IMR-90 (cell line): ENCODE results near the gene METAP2. TPM values are rescaled to one million over a fixed set of nuclear protein-coding genes. Genes with fewer than 3 reads are reported as not detected.
A peak's percentile ranks its signal among the peaks of the same experiment; 100 is the strongest.

Source experiments
- ATAC-seq: fragments of 200-7000 bp; cut with Tn5 transposase; 2 replicates; pipeline ENCODE4 v1.9.1; 2020; ENCODE audit warnings: low read depth, mild to moderate bottlenecking, moderate library complexity
- BruUV-seq: library from RNA; stranded (reverse); fragments of 400-500 nt; replicated peaks from 2 replicates; lab custom pipeline; 2021; lab: Mats Ljungman, UMichigan
- CTCF ChIA-PET: fragments of 300-600 bp; formaldehyde crosslinking; extraction: SDS; loops from one replicate; lab custom pipeline; 2021; ENCODE audit warnings: antibody characterized with exemption; lab: Yijun Ruan, JAX
- POLR2A ChIA-PET: fragments of 300-600 bp; sonication (Branson Sonifier 250); formaldehyde crosslinking; loops from one replicate; lab custom pipeline; 2022; ENCODE audit warnings: antibody characterized with exemption; ENCODE audit not compliant: unreplicated experiment; lab: Charles Lee
- DNase-seq: peaks from one replicate; pipeline ENCODE4 v3.0.0; 2013
- H2AFZ ChIP-seq: replicated peaks from 2 replicates; pipeline ENCODE3; 2013; ENCODE audit warnings: low read length, mild to moderate bottlenecking; ENCODE audit not compliant: poor library complexity
- H2AK5ac ChIP-seq: 2 replicates; pipeline ENCODE4 v1.6.1; 2013; ENCODE audit warnings: low read depth, low read length, inconsistent platforms
- H2AK9ac ChIP-seq: replicated peaks from 2 replicates; pipeline ENCODE3; 2013; ENCODE audit warnings: mild to moderate bottlenecking, low read depth, low read length, moderate library complexity; ENCODE audit not compliant: poor library complexity
- H2BK120ac ChIP-seq: 2 replicates; pipeline ENCODE4 v1.6.1; 2013; ENCODE audit warnings: low read depth, low read length, inconsistent platforms
- H2BK15ac ChIP-seq: 3 replicates; pipeline ENCODE4 v1.6.1; 2013; ENCODE audit warnings: low read depth, low read length, inconsistent platforms
- H2BK20ac ChIP-seq: 2 replicates; pipeline ENCODE4 v1.6.1; 2013; ENCODE audit warnings: low read depth, mild to moderate bottlenecking, inconsistent platforms, low read length, moderate library complexity
- H2BK5ac ChIP-seq: 2 replicates; pipeline ENCODE4 v1.6.1; 2013; ENCODE audit warnings: mild to moderate bottlenecking, low read depth, low read length, inconsistent platforms; ENCODE audit not compliant: poor library complexity, severe bottlenecking
- H3K14ac ChIP-seq: replicated peaks from 2 replicates; pipeline ENCODE4 v1.6.1; 2013; ENCODE audit warnings: low read depth, low read length, inconsistent platforms
- H3K18ac ChIP-seq: 2 replicates; pipeline ENCODE4 v1.6.1; 2013; ENCODE audit warnings: low read depth, low read length, control low read depth
- H3K23ac ChIP-seq: 2 replicates; pipeline ENCODE4 v1.6.1; 2013; ENCODE audit warnings: low read depth, low read length, inconsistent platforms
- H3K27ac ChIP-seq: 2 replicates; pipeline ENCODE4 v1.5.1; 2013; ENCODE audit warnings: mild to moderate bottlenecking, control low read depth, low read length; ENCODE audit not compliant: insufficient read depth
- H3K27me3 ChIP-seq: 2 replicates; pipeline ENCODE4 v1.6.1; 2013; ENCODE audit warnings: low read length; ENCODE audit not compliant: control insufficient read depth, insufficient read depth
- H3K36me3 ChIP-seq: 2 replicates; pipeline ENCODE4 v1.6.1; 2013; ENCODE audit warnings: low read length, mixed read lengths; ENCODE audit not compliant: control insufficient read depth, insufficient read depth
- H3K4ac ChIP-seq: 2 replicates; pipeline ENCODE4 v1.6.1; 2013; ENCODE audit warnings: low read depth, low read length, inconsistent platforms
- H3K4me1 ChIP-seq: 2 replicates; pipeline ENCODE4 v1.6.1; 2013; ENCODE audit warnings: low read length, mixed read lengths; ENCODE audit not compliant: control insufficient read depth, insufficient read depth
- H3K4me2 ChIP-seq: 2 replicates; pipeline ENCODE4 v1.6.1; 2013; ENCODE audit warnings: low read depth, mild to moderate bottlenecking, control low read depth, low read length, moderate library complexity
- H3K4me3 ChIP-seq: 2 replicates; pipeline ENCODE4 v1.5.1; 2013; ENCODE audit warnings: low read depth, mild to moderate bottlenecking, control low read depth, low read length, moderate library complexity; ENCODE audit not compliant: insufficient read depth
- H3K56ac ChIP-seq: 2 replicates; pipeline ENCODE4 v1.6.1; 2013; ENCODE audit warnings: low read length, inconsistent platforms; ENCODE audit not compliant: insufficient read depth; ENCODE audit errors: extremely low read depth
- H3K79me1 ChIP-seq, 2 experiments: 2 replicates each; pipeline ENCODE4 v1.6.1; 2013; ENCODE audit warnings: low read length in 2 of 2, inconsistent platforms in 1 of 2, low read depth in 1 of 2
- H3K9ac ChIP-seq: 2 replicates; pipeline ENCODE4 v1.6.1; 2013; ENCODE audit warnings: low read depth, low read length, control low read depth
- H3K9me1 ChIP-seq: 2 replicates; pipeline ENCODE4 v1.6.1; 2013; ENCODE audit warnings: low read length, inconsistent platforms; ENCODE audit not compliant: insufficient read depth
- H3K9me3 ChIP-seq: 2 replicates; pipeline ENCODE4 v1.6.1; 2013; ENCODE audit warnings: low read length; ENCODE audit not compliant: control insufficient read depth, insufficient read depth
- H4K20me1 ChIP-seq: 2 replicates; pipeline ENCODE4 v1.6.1; 2013; ENCODE audit warnings: low read length, inconsistent platforms; ENCODE audit not compliant: insufficient read depth
- H4K5ac ChIP-seq: 2 replicates; pipeline ENCODE4 v1.6.1; 2013; ENCODE audit warnings: mild to moderate bottlenecking, low read depth, low read length, control low read depth
- H4K8ac ChIP-seq, 2 experiments: 2 replicates each; pipeline ENCODE4 v1.6.1; 2013; ENCODE audit warnings: low read depth in 2 of 2, low read length in 2 of 2, control low read depth in 1 of 2, inconsistent platforms in 1 of 2
- H4K91ac ChIP-seq: 2 replicates; pipeline ENCODE4 v1.6.1; 2013; ENCODE audit warnings: low read depth, low read length, inconsistent platforms; ENCODE audit not compliant: insufficient read depth
- BHLHE40 ChIP-seq: fragments of 150-350 bp; IDR thresholded peaks from 2 replicates; pipeline ENCODE4 v1.6.1; 2016; ENCODE audit warnings: mild to moderate bottlenecking, low read depth, low read length
- CHD1 ChIP-seq: IDR thresholded peaks from 2 replicates; pipeline ENCODE4 v1.6.1; 2012; ENCODE audit warnings: low read depth, low read length, improper control_type of control experiment
- CTCF ChIP-seq: conservative IDR thresholded peaks from 2 replicates; pipeline ENCODE4 v1.5.1; 2012; ENCODE audit warnings: mild to moderate bottlenecking, low read depth, low read length, improper control_type of control experiment
- FOS ChIP-seq: fragments of 150-350 bp; IDR thresholded peaks from 2 replicates; pipeline ENCODE4 v1.6.1; 2016; ENCODE audit warnings: low read depth, low read length
- MAFK ChIP-seq: IDR thresholded peaks from 2 replicates; pipeline ENCODE4 v1.6.1; 2012; ENCODE audit warnings: low read depth, low read length, improper control_type of control experiment
- MAZ ChIP-seq: IDR thresholded peaks from 2 replicates; pipeline ENCODE4 v1.6.1; 2012; ENCODE audit warnings: low read depth, mild to moderate bottlenecking, low read length, improper control_type of control experiment, moderate library complexity, borderline replicate concordance
- NFE2L2 ChIP-seq: fragments of 150-350 bp; IDR thresholded peaks from 2 replicates; pipeline ENCODE4 v1.6.1; 2016; ENCODE audit warnings: low read depth, mild to moderate bottlenecking, low read length
- POLR2A ChIP-seq: IDR thresholded peaks from 2 replicates; pipeline ENCODE4 v1.6.1; 2012; ENCODE audit warnings: mild to moderate bottlenecking, low read depth, low read length
- RAD21 ChIP-seq: IDR thresholded peaks from 2 replicates; pipeline ENCODE4 v1.6.1; 2012; ENCODE audit warnings: low read length, improper control_type of control experiment
- RCOR1 ChIP-seq: IDR thresholded peaks from 2 replicates; pipeline ENCODE4 v1.6.1; 2012; ENCODE audit warnings: mild to moderate bottlenecking, low read length, improper control_type of control experiment; ENCODE audit not compliant: insufficient replicate concordance
- RFX5 ChIP-seq: IDR thresholded peaks from 2 replicates; pipeline ENCODE4 v1.8.0; 2012; ENCODE audit warnings: low read depth, mild to moderate bottlenecking, low read length, moderate library complexity
- SMC3 ChIP-seq: fragments of 150-350 bp; IDR thresholded peaks from 2 replicates; pipeline ENCODE4 v1.6.1; 2016; ENCODE audit warnings: low read depth, mild to moderate bottlenecking, antibody characterized with exemption, low read length, moderate library complexity
- USF2 ChIP-seq: fragments of 150-350 bp; IDR thresholded peaks from 2 replicates; pipeline ENCODE4 v1.6.1; 2017; ENCODE audit warnings: mild to moderate bottlenecking, antibody characterized with exemption, low read length, low read depth
- WGBS, 2 experiments: methylation state at CpG; one replicate each; pipeline versions ENCODE4 v1.1.5 to v1.1.7; 2013; ENCODE audit warnings: missing lambda C conversion rate in 2 of 2; ENCODE audit not compliant: insufficient read length in 1 of 2; ENCODE audit errors: extremely low coverage in 2 of 2; 5-methylcytosine and 5-hydroxymethylcytosine counted together
- dilution Hi-C: fragments of 300-500 bp; cut with HindIII; formaldehyde crosslinking; loops from one replicate; pipeline ENCODE4 v1.14.3; 2018; ENCODE audit warnings: low sequenced_read_pairs; ENCODE audit not compliant: unreplicated experiment
- in situ Hi-C: fragments of 300-500 bp; cut with MboI; formaldehyde crosslinking; loops from 3 replicates; pipeline ENCODE4 v1.14.3; 2019; ENCODE audit warnings: low sequenced_read_pairs, inconsistent platforms, mixed read lengths
- intact Hi-C: fragments of 100-400 bp; cut with micrococcal nuclease; formaldehyde crosslinking; loops from 2 replicates; pipeline ENCODE4 v1.10.0; 2022
- polyA plus RNA-seq, 3 experiments: library from polyadenylated mRNA; depleted of rRNA; stranded (reverse); fragments of >200 nt; gene quantifications; 2 replicates each; pipeline ENCODE4 v1.2.3, GENCODE V29; 2012; ENCODE audit warnings: low replicate concordance in 1 of 3
- total RNA-seq: library from RNA; depleted of rRNA; stranded (reverse); fragments of >200 nt; gene quantifications from 2 replicates; pipeline ENCODE4 v1.2.3, GENCODE V29; 2012

Gene METAP2
- total and polyA plus RNA-seq, 2 of the 4 experiments (the other 2 are of a cell fraction) = 62.5 to 72.9 TPM

- peak overlapping the region; percentile 80 for H3K56ac ChIP-seq
- intact Hi-C loops (loop anchor here (2.0 to 5.0 kb wide), 3 partner anchors 136 to 356 kb away; no protein-coding TSS in a partner anchor), in situ Hi-C loops (no loop called here), dilution Hi-C loops (no loop called here)
- ATAC-seq (peak; percentile 60), DNase-seq (peak; percentile 42)
- H4K8ac ChIP-seq = peak overlapping the region; percentile 75 to 79
- peak overlapping the region; percentile 94 for H2AFZ ChIP-seq
- H3K79me1 ChIP-seq = peaks cover 0 to 11% of the 10 kb centered on the region in 2 experiments; a peak in 2 of 4 replicates
- peak overlapping the region; percentile 86 for H3K4ac ChIP-seq
- H2BK120ac ChIP-seq = peak overlapping the region; percentile 35
- no peaks in the 10 kb centered on the region for H3K9me1 ChIP-seq
- 0% methylated on average over 4 of the region's 23 CpGs; no CpG with 5 or more reads in 1 of the 2 experiments for WGBS, 2 experiments
- H4K20me1 ChIP-seq = peaks cover 8% of the 10 kb centered on the region; the same call in 1 of the 2 replicates
- H2BK5ac ChIP-seq = peak overlapping the region; percentile 86
- peak overlapping the region; percentile 89 for H3K27ac ChIP-seq
- no TSS peak for BruUV-seq
- no peak for TF ChIP-seq BHLHE40
- no peak for TF ChIP-seq MAZ
- no peak for TF ChIP-seq SMC3
- no peak for TF ChIP-seq RAD21
- TF ChIP-seq CTCF = no peak
- TF ChIP-seq CHD1 = no peak
- no peak for TF ChIP-seq RCOR1
- no peak for TF ChIP-seq POLR2A
- TF ChIP-seq USF2 = no peak
- no peak for TF ChIP-seq FOS
- TF ChIP-seq NFE2L2 = no peak
- TF ChIP-seq MAFK = no peak
- no peak for TF ChIP-seq RFX5
- no peak overlapping the region for H2AK9ac ChIP-seq
- 0 out of 2 replicates have a peak overlapping the region, but pooled peaks have one; percentile 12 for H2BK20ac ChIP-seq
- H4K91ac ChIP-seq = peak overlapping the region; percentile 68
- H3K23ac ChIP-seq = peak overlapping the region; percentile 49
- CTCF ChIA-PET = interaction anchor here (0.5 to 1.4 kb wide), 4 partner anchors 10 to 357 kb away, joined by 3 to 5 read pairs (median 4); no protein-coding TSS in a partner anchor
- peak overlapping the region; percentile 74 for H4K5ac ChIP-seq
- peak overlapping the region; percentile 88 for H3K9ac ChIP-seq
- no peaks in the 10 kb centered on the region for H3K4me1 ChIP-seq
- H3K18ac ChIP-seq = peak overlapping the region; percentile 58
- H2BK15ac ChIP-seq = peak overlapping the region; percentile 32; the same call in 1 of the 3 replicates
- peaks cover 11% of the 10 kb centered on the region for H3K36me3 ChIP-seq
- POLR2A ChIA-PET = interaction anchor here (0.6 to 1.4 kb wide), 3 partner anchors 60 to 115 kb away, joined by 3 to 4 read pairs (median 3); no protein-coding TSS in a partner anchor
- H3K4me2 ChIP-seq = peak overlapping the region; percentile 94
- no peak overlapping the region for H2AK5ac ChIP-seq
- H3K14ac ChIP-seq = peak overlapping the region; percentile 94
- H3K27me3 ChIP-seq = 0 out of 2 replicates have a peak, but pooled peaks cover 2% of the 10 kb centered on the region
- no peaks in the 10 kb centered on the region for H3K9me3 ChIP-seq
- peak overlapping the region; percentile 84 for H3K4me3 ChIP-seq
Measured at GRCh38 chr12:95473231-95473883, 595 bp upstream of the METAP2 start.
